ENCODE data around the gene MAGEA4.

MAGEA4 gene

DNA sequence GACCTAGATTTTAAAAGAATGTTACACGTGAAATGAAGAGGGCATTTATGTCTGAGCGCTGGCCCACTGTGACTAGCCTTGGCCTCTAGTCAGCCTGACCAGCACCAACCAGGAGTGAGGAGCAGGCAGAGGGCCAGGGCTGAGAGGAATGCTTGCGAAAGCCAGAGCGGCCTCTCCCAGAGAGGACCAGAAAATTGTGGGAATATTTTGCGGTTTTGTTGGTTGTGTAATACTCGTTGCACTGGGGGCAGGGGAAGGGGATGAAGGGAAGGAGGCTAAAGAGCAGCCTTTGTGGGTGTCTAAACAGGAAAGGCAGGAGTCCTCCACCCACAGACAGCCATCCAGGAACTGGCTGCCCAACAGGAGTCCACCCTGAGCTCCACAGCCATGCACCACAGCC is 58.0 kb downstream of the MAGEA4 start:
- H3K9me3 Mint-ChIP-seq = no peaks in the 10 kb centered on the region
- H3K27me3 Mint-ChIP-seq = peaks cover 25% of the 10 kb centered on the region
- H3K4me3 Mint-ChIP-seq = no peak overlapping the region
- H3K4me1 Mint-ChIP-seq = no peaks in the 10 kb centered on the region
- DNase-seq = no peak
- CTCF ChIA-PET = no interaction called here
- no peaks in the 10 kb centered on the region for H3K36me3 Mint-ChIP-seq
- no peak overlapping the region for H3K27ac Mint-ChIP-seq

DNA sequence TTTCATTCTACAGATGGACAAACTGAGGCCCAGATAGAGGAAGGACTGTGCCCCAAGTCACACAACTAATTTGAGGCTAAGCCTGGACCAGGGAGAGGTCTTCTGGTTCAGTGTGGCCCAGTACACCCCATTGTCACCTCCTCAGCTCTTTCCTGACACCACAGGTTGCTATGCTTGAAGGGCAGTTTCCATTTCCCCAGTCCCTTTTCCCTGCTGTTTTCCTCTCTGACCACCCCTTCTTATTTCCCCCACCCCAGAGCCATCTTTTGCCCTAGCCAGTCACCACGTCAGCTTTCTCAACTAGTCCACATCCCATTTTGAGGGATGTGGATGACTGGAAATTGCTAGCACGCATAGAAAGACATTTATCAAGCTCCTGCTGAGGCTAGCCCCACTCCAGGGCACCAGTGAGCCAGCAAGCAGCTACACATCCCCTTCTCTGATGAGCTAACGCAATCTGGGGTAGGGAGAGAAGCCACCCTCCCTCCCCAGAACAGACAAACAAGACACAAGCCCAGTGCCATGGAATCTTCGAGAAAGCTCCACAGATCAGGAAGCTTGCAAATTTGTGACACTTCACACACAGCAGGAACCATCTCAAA is 60.5 kb downstream of the MAGEA4 start:
- H3K4me3 Mint-ChIP-seq = no peak overlapping the region
- H3K36me3 Mint-ChIP-seq = no peaks in the 10 kb centered on the region
- CTCF ChIA-PET = no interaction called here
- no peak overlapping the region for H3K27ac Mint-ChIP-seq
- no peaks in the 10 kb centered on the region for H3K4me1 Mint-ChIP-seq
- peaks cover 27% of the 10 kb centered on the region for H3K27me3 Mint-ChIP-seq
- no peaks in the 10 kb centered on the region for H3K9me3 Mint-ChIP-seq
- DNase-seq = no peak

DNA sequence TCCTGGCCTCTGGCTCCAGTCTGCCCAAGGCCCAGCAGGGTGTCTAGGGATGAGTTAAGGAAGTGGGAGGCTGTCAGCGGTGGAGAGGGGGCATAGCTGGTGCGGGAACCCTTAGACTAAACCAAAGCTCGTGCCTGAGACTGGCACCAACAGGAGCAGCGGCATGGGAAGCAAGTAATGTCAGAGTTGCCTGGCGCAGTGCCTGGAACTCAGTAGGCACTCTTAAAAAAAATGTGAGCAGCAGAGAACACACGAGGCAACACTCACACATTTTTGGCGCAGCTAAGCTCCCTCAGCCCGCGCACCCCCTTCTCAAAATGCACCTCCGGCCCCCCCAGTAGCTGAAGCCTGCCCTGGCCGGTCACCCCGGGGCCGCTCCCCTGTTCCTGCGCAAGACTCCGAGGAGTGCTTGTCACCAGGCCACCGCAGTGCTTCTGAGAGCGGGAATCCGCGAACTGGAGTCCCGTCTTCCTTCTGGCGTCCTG is 61.2 kb downstream of the MAGEA4 start:
- Mint-ChIP-seq H3K4me3 (no peak overlapping the region), H3K9me3 (no peaks in the 10 kb centered on the region), H3K4me1 (no peaks in the 10 kb centered on the region), H3K27me3 (peaks cover 27% of the 10 kb centered on the region), H3K36me3 (no peaks in the 10 kb centered on the region), H3K27ac (no peak overlapping the region)
- DNase-seq = no peak
- CTCF ChIA-PET = no interaction called here

All from activated naive CD4-positive, alpha-beta T cell treated with anti-CD3 and anti-CD28 coated beads, Interleukin-2, amount 10 ng/mL, durations not matched to agents 7 days and 5 days (primary cell).